Osteocyte (in vitro differentiated cells): ENCODE data around the gene TBC1D19. TPM values are rescaled to one million over a fixed set of nuclear protein-coding genes. Genes with fewer than 3 reads are reported as not detected.
"Not testable (repeated sequence)": the region's sequence is repeated elsewhere in the genome, so short reads cannot be mapped to it uniquely, and the experiment has no call there.

Experiments used
- DNase-seq: peaks from one replicate; pipeline ENCODE4 v3.0.0; 2021; ENCODE audit warnings: mixed read lengths; ENCODE audit not compliant: unreplicated experiment; ENCODE audit errors: extremely low spot score
- H3K27ac Mint-ChIP-seq: one replicate; pipeline ENCODE4 v1.8.0; 2021; ENCODE audit warnings: mild to moderate bottlenecking, mixed read lengths; ENCODE audit not compliant: unreplicated experiment
- H3K27me3 Mint-ChIP-seq: one replicate; pipeline ENCODE4 v1.8.0; 2021; ENCODE audit warnings: mixed read lengths; ENCODE audit not compliant: unreplicated experiment
- H3K36me3 Mint-ChIP-seq: one replicate; pipeline ENCODE4 v1.8.0; 2021; ENCODE audit warnings: mixed read lengths; ENCODE audit not compliant: unreplicated experiment
- H3K4me1 Mint-ChIP-seq: one replicate; pipeline ENCODE4 v1.8.0; 2021; ENCODE audit warnings: mixed read lengths; ENCODE audit not compliant: unreplicated experiment
- H3K4me3 Mint-ChIP-seq: one replicate; pipeline ENCODE4 v1.8.0; 2021; ENCODE audit warnings: mild to moderate bottlenecking, moderate library complexity, mixed read lengths; ENCODE audit not compliant: unreplicated experiment
- H3K9me3 Mint-ChIP-seq: one replicate; pipeline ENCODE4 v1.8.0; 2021; ENCODE audit warnings: mixed read lengths; ENCODE audit not compliant: unreplicated experiment
- total RNA-seq: library from RNA; stranded (reverse); gene quantifications from 2 replicates; pipeline ENCODE4 v1.2.1, GENCODE V29; 2021
- TF ChIP-seq, protein P1 (sequence below): fragments of 200-600 bp; sonication (generic); IDR thresholded peaks from 2 replicates; pipeline ENCODE4 v1.5.0; 2021; ENCODE audit warnings: antibody characterized with exemption, mild to moderate bottlenecking, moderate library complexity

TBC1D19 gene
- total RNA-seq, 1 donor from 2014 or later: 13.5 TPM

DNA sequence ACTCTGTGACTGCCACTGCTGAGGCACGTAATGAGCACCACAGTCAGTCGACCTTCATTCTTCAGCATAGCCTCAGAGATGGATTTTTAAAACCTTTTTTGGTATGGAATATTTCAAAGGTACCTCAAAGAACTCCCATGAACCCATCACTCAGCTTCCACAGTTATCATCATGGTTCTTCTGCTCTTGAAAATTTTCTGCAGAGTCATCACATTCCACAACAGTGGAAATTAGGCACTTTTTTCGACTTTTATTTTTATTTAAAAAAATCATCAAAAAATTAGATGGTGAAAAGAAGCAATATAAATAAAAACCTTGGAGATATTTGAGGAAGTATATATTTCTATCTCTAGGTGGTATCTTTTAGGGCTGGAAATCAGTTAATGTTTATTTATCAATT lies 37.5 kb downstream of the TBC1D19 start:
- Mint-ChIP-seq H3K4me3 (no peak overlapping the region), H3K9me3 (peaks cover 1% of the 10 kb centered on the region), H3K27me3 (no peaks in the 10 kb centered on the region), H3K36me3 (peaks cover 23% of the 10 kb centered on the region), H3K4me1 (peaks cover 14% of the 10 kb centered on the region), H3K27ac (no peak overlapping the region)
- DNase-seq: no peak
- TF ChIP-seq, protein P1, sequence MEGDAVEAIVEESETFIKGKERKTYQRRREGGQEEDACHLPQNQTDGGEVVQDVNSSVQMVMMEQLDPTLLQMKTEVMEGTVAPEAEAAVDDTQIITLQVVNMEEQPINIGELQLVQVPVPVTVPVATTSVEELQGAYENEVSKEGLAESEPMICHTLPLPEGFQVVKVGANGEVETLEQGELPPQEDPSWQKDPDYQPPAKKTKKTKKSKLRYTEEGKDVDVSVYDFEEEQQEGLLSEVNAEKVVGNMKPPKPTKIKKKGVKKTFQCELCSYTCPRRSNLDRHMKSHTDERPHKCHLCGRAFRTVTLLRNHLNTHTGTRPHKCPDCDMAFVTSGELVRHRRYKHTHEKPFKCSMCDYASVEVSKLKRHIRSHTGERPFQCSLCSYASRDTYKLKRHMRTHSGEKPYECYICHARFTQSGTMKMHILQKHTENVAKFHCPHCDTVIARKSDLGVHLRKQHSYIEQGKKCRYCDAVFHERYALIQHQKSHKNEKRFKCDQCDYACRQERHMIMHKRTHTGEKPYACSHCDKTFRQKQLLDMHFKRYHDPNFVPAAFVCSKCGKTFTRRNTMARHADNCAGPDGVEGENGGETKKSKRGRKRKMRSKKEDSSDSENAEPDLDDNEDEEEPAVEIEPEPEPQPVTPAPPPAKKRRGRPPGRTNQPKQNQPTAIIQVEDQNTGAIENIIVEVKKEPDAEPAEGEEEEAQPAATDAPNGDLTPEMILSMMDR: no peak

DNA sequence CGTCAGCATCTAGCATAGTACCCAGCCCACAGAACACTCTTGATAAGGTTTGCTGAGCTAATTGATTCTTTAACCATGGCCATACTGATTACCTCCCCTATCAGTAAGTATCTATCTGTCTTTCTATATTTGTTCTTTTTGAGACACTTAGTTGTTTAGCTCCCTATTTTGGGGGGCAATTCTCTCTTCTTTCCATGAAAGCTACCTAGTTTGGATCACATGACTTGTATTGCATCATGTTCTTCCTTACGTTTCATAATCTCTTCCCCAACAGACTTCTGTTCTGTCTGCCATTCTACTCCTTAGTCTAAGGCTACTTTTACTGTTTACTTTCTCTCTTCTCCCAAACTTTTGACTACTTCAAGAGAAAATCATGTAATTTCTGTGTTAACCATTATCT lies 39.0 kb downstream of the TBC1D19 start:
- Mint-ChIP-seq H3K4me1 (peaks cover 14% of the 10 kb centered on the region), H3K9me3 (peaks cover 4% of the 10 kb centered on the region), H3K27ac (no peak overlapping the region), H3K36me3 (peaks cover 22% of the 10 kb centered on the region), H3K27me3 (no peaks in the 10 kb centered on the region), H3K4me3 (no peak overlapping the region)
- DNase-seq: no peak
- TF ChIP-seq, protein P1: no peak

DNA sequence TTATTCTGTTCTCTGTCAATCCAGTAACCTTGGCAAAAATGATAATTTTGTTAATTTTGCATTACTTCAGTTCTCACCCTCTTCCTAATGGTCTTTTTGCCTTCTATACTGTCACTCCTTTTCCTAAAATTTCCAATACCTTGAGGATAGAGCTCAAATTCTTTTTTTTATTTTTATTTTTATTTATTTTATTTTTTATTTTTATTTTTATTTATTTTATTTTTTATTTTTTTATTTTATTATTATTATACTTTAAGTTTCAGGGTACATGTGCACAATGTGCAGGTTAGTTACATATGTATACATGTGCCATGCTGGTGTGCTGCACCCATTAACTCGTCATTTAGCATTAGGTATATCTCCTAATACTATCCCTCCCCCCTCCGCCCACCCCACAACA lies 42.8 kb downstream of the TBC1D19 start:
- not testable (repeated sequence) for H3K9me3 Mint-ChIP-seq, H3K4me3 Mint-ChIP-seq, H3K27ac Mint-ChIP-seq, DNase-seq, H3K27me3 Mint-ChIP-seq
- Mint-ChIP-seq H3K4me1 (peaks cover 11% of the 10 kb centered on the region), H3K36me3 (peaks cover 36% of the 10 kb centered on the region)

DNA sequence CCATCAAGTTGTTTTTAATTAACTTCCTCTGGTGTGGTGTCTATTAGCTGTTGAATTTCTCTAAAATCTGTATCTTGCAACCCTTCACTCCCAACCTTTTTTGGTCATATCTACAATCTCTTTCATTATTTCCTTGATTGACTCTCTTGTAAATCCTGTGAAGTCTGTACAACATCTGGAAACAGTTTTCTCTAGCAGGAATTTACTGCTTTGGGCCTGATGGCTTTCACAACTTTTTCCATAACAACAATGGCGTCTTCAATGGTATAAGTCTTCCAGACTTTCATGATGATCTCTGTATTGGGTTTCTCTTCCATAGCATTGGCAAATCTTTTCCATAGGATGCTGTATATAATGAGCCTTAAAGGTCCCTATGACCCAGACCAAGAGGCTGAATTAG lies 49.0 kb downstream of the TBC1D19 start:
- Mint-ChIP-seq H3K9me3 (peaks cover 5% of the 10 kb centered on the region), H3K27me3 (no peaks in the 10 kb centered on the region), H3K4me3 (no peak overlapping the region), H3K27ac (no peak overlapping the region), H3K4me1 (peaks cover 1% of the 10 kb centered on the region), H3K36me3 (peaks cover 35% of the 10 kb centered on the region)
- TF ChIP-seq, protein P1: no peak
- DNase-seq: no peak

DNA sequence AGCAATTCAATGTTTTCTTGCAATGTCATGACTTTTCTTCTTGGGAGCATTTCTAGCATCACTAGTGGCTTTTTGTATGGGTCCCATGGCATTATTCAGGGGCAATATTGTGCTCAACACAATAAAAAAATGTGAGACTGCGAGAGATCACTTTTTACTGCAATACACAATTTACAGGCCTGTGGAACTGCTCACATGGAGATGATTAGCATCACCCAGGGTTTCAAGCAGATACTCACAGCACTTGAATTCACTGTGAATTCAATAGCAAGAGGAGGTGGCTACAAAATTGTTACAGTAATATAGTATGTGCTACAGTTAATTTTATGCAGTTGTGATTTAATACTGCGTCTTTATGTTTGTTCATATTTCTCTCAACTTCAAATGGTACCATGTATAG lies 50.4 kb downstream of the TBC1D19 start:
- Mint-ChIP-seq H3K4me1 (no peaks in the 10 kb centered on the region), H3K27me3 (no peaks in the 10 kb centered on the region), H3K4me3 (no peak overlapping the region), H3K9me3 (peaks cover 5% of the 10 kb centered on the region), H3K27ac (no peak overlapping the region), H3K36me3 (peaks cover 31% of the 10 kb centered on the region)
- TF ChIP-seq, protein P1: no peak
- DNase-seq: no peak

DNA sequence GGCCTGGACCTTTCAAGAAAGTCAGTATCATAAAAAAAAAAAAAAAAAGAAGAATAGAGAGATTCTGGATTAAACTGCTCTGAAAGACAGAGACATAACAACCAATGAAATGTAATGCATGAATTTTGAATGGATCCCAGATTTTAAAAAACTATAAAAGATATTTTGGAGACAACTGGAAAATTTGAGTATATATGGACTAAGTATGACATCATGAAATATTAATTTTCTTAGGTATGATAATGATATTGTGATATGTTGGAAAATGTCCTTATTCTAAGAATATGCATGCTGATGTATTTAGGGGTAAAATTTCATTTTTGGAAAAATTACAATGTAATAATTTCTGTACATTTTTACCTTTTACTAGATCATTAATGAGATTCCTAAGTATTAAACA lies 52.6 kb downstream of the TBC1D19 start:
- Mint-ChIP-seq H3K36me3 (peaks cover 36% of the 10 kb centered on the region), H3K9me3 (peaks cover 10% of the 10 kb centered on the region), H3K27me3 (no peaks in the 10 kb centered on the region), H3K4me3 (no peak overlapping the region), H3K4me1 (no peaks in the 10 kb centered on the region), H3K27ac (no peak overlapping the region)
- TF ChIP-seq, protein P1: no peak
- no peak for DNase-seq

DNA sequence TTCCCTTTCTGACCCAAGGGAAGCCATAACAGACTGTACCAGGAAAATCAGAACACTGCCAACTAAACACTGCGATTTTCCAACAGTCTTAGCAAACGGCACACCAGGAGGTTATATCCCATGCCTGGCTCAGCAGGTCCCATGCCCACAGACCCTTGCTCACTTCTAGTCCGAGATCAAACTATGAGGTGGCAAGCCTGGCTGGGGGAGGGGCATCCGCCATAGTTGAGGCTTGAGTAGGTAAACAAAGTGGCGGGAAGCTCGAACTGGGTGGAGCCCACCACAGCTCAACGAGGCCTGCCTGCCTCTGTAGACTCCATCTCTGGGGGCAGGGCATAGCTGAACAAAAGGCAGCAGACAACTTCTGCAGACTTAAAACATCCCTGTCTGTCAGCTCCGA lies 56.8 kb downstream of the TBC1D19 start:
- not testable (repeated sequence) for DNase-seq, H3K27me3 Mint-ChIP-seq, H3K4me1 Mint-ChIP-seq, H3K27ac Mint-ChIP-seq, H3K4me3 Mint-ChIP-seq
- peaks cover 29% of the 10 kb centered on the region for H3K9me3 Mint-ChIP-seq
- peaks cover 46% of the 10 kb centered on the region for H3K36me3 Mint-ChIP-seq
